ENCODE measurements around the gene ROGDI. TPM values are rescaled to one million over a fixed set of nuclear protein-coding genes. Genes with fewer than 3 reads are reported as not detected.

ROGDI gene
- total and polyA plus RNA-seq, 9 of the 15 experiments (the other 6 are each of a cell fraction or from before 2014, with no cell fraction given) = 0.97 to 37.3 (median 16.5) TPM

- TF ChIP-seq HDGF (IDR thresholded peaks at IDR 0.05) (0 out of 2 replicates have a peak, but pooled peaks have one; percentile 56), TEAD2 (tag; IDR thresholded peaks at IDR 0.05) (no peak), XRCC5 (IDR thresholded peaks at IDR 0.05; ENCODE audit: low read depth, low read length) (no peak), NRF1 (conservative IDR thresholded peaks at IDR 0.05 in 1 of 2, IDR thresholded peaks at IDR 0.05 in 1 of 2) (peak; percentile 96), DEAF1 (CRISPR knock-in tag; IDR thresholded peaks at IDR 0.05) (no peak), U2AF2 (optimal IDR thresholded peaks at IDR 0.05; ENCODE audit: low read depth, low read length) (no peak), ZNF75A (CRISPR knock-in tag; IDR thresholded peaks at IDR 0.05) (no peak), MYC (IDR thresholded peaks at IDR 0.05; ENCODE audit: low read depth, low read length) (peak; percentile 55; the same call in 1 of the 2 replicates), MYC (CRISPR knock-in tag; IDR thresholded peaks at IDR 0.05; ENCODE audit: borderline replicate concordance, low read depth) (no peak), BRF2 (IDR thresholded peaks at IDR 0.05; ENCODE audit: borderline replicate concordance, insufficient read depth, insufficient read length) (no peak), MTF1 (CRISPR knock-in tag; IDR thresholded peaks at IDR 0.05; ENCODE audit: borderline replicate concordance) (no peak), NFIX (CRISPR knock-in tag; IDR thresholded peaks at IDR 0.05; ENCODE audit: low read depth) (no peak), MYNN (IDR thresholded peaks at IDR 0.05) (no peak), MYNN (CRISPR knock-in tag; IDR thresholded peaks at IDR 0.05) (no peak), PCBP2 (IDR thresholded peaks at IDR 0.05; ENCODE audit: low read depth, low read length, poor library complexity, severe bottlenecking) (no peak), POLR2B (IDR thresholded peaks at IDR 0.05; ENCODE audit: low read depth, partially characterized antibody) (peak; percentile 85), ZNF583 (CRISPR knock-in tag; IDR thresholded peaks at IDR 0.05) (no peak), ZNF143 (CRISPR knock-in tag; IDR thresholded peaks at IDR 0.05) (peak; percentile 93), CSDE1 (IDR thresholded peaks at IDR 0.05) (no peak), ZNF197 (CRISPR knock-in tag; IDR thresholded peaks at IDR 0.05; ENCODE audit: low read depth) (no peak), POLR2AphosphoS5 (IDR thresholded peaks at IDR 0.05; ENCODE audit: control insufficient read depth, insufficient read depth, low read depth, low read length) (peak; percentile 56; the same call in 1 of the 2 replicates), HNRNPUL1 (IDR thresholded peaks at IDR 0.05; ENCODE audit: low read length) (no peak)
- TF ChIP-seq, protein P1, sequence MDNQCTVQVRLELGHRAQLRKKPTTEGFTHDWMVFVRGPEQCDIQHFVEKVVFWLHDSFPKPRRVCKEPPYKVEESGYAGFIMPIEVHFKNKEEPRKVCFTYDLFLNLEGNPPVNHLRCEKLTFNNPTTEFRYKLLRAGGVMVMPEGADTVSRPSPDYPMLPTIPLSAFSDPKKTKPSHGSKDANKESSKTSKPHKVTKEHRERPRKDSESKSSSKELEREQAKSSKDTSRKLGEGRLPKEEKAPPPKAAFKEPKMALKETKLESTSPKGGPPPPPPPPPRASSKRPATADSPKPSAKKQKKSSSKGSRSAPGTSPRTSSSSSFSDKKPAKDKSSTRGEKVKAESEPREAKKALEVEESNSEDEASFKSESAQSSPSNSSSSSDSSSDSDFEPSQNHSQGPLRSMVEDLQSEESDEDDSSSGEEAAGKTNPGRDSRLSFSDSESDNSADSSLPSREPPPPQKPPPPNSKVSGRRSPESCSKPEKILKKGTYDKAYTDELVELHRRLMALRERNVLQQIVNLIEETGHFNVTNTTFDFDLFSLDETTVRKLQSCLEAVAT (IDR thresholded peaks at IDR 0.05) = no peak
- TF ChIP-seq, protein P2, sequence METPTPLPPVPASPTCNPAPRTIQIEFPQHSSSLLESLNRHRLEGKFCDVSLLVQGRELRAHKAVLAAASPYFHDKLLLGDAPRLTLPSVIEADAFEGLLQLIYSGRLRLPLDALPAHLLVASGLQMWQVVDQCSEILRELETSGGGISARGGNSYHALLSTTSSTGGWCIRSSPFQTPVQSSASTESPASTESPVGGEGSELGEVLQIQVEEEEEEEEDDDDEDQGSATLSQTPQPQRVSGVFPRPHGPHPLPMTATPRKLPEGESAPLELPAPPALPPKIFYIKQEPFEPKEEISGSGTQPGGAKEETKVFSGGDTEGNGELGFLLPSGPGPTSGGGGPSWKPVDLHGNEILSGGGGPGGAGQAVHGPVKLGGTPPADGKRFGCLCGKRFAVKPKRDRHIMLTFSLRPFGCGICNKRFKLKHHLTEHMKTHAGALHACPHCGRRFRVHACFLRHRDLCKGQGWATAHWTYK (CRISPR knock-in tag; IDR thresholded peaks at IDR 0.05) = no peak
These were observed 33.7 kb downstream of the ROGDI start (continued) for GRCh38 chr16:4768549-4769305.

All from K562 (cell line).